DND-41 (cell line): Measurements from ENCODE around the gene LRRC59.
A peak's percentile ranks its signal among the peaks of the same experiment; 100 is the strongest.

Experiments used
- ATAC-seq: fragments of 200-7000 bp; cut with Tn5 transposase; 3 replicates; pipeline ENCODE4 v1.9.1; 2021; ENCODE audit warnings: low read depth; ENCODE audit not compliant: insufficient read depth
- DNase-seq: peaks from one replicate; pipeline ENCODE4 v3.0.0-alpha.2; 2020
- H2AFZ ChIP-seq: 2 replicates; pipeline ENCODE4 v1.6.0; 2012; ENCODE audit warnings: low read depth, low read length
- H3K27ac ChIP-seq: 2 replicates; pipeline ENCODE4 v1.5.1; 2012; ENCODE audit warnings: low read length, inconsistent platforms
- H3K27me3 ChIP-seq: fragments of 200-600 bp; sonication (generic); 2 replicates; pipeline ENCODE4 v1.6.0; 2012; ENCODE audit warnings: low read length, mild to moderate bottlenecking, inconsistent platforms; ENCODE audit not compliant: insufficient read depth, poor library complexity
- H3K36me3 ChIP-seq: 2 replicates; pipeline ENCODE4 v1.5.1; 2012; ENCODE audit warnings: low read length, inconsistent platforms; ENCODE audit not compliant: insufficient read depth
- H3K4me1 ChIP-seq: 2 replicates; pipeline ENCODE4 v1.5.1; 2012; ENCODE audit warnings: mild to moderate bottlenecking, low read length; ENCODE audit not compliant: insufficient read depth
- H3K4me2 ChIP-seq: 2 replicates; pipeline ENCODE4 v1.6.0; 2012; ENCODE audit warnings: mild to moderate bottlenecking, moderate library complexity, low read length, inconsistent platforms; ENCODE audit not compliant: insufficient read depth
- H3K4me3 ChIP-seq, 2 experiments: fragments of 200-600 bp in 1 of 2; shearing (Covaris generic) in 1 of 2; 2 replicates each; pipeline ENCODE4 v1.5.1; 2012 to 2016; ENCODE audit warnings: inconsistent platforms in 2 of 2, low read length in 2 of 2, mild to moderate bottlenecking in 2 of 2, low read depth in 1 of 2, moderate library complexity in 1 of 2
- H3K79me2 ChIP-seq: 2 replicates; pipeline ENCODE4 v1.6.0; 2012; ENCODE audit warnings: low read length, inconsistent platforms; ENCODE audit not compliant: insufficient read depth
- H3K9ac ChIP-seq: 2 replicates; pipeline ENCODE4 v1.6.0; 2012; ENCODE audit warnings: low read depth, mild to moderate bottlenecking, inconsistent platforms, low read length, moderate library complexity
- H3K9me3 ChIP-seq: 2 replicates; pipeline ENCODE4 v1.5.1; 2012; ENCODE audit warnings: low read length, moderate library complexity, mild to moderate bottlenecking, inconsistent platforms; ENCODE audit not compliant: insufficient read depth, severe bottlenecking
- H4K20me1 ChIP-seq: 2 replicates; pipeline ENCODE4 v1.6.0; 2012; ENCODE audit warnings: low read length; ENCODE audit not compliant: insufficient read depth
- EZH2 ChIP-seq: IDR thresholded peaks from 3 replicates; pipeline ENCODE4 v1.6.1; 2012; ENCODE audit warnings: borderline replicate concordance, low read depth, mild to moderate bottlenecking, moderate library complexity, low read length, inconsistent platforms; ENCODE audit not compliant: severe bottlenecking
- TF ChIP-seq, protein P1 (sequence below): IDR thresholded peaks from 2 replicates; pipeline ENCODE4 v1.5.1; 2012; ENCODE audit warnings: borderline replicate concordance, low read length, moderate library complexity, mild to moderate bottlenecking; ENCODE audit not compliant: poor library complexity, severe bottlenecking; ENCODE audit errors: extremely low read depth

Gene LRRC59

DNA sequence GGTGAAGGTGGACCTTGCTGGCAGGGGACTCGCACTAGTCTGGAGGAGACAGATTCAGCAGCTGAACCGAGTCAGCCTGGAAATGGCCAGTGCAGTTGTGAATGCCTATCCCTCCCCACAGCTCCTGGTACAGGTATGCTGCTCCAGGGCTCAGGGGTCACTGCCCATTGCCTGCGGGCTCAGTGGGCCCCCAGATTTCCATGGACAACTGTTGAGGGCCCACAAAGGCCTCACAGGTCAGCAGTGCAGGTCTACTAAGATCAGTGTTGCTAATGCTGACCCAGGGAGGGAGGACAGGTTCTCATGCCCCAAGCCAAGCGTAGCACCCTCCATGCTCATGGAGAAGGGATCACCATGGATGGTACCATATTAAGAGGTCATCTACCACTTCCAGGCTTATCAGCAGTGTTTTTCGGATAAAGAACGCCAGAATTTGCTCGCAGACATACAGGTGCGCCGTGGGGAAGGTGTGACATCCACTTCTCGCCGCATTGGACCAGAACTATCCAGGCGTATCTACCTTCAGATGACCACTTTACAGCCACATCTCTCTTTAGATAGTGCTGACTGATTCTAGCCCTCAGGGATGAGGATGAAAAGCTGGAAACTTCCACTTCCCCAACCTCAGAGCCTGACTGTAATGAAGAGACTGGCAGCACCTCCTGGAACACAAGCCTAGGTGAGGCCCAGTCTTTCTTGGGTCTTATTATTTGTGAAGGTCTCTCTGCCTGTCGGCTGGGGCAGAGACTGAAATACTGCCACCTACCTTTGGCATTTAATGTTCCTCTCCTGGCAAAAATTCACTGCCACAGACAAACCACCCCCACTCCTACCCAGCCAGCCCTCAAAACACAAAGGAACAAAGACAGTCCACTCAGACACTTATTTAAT lies 16.7 kb downstream of the LRRC59 start:
- H3K4me3 ChIP-seq = no peak overlapping the region
- TF ChIP-seq, protein P1, sequence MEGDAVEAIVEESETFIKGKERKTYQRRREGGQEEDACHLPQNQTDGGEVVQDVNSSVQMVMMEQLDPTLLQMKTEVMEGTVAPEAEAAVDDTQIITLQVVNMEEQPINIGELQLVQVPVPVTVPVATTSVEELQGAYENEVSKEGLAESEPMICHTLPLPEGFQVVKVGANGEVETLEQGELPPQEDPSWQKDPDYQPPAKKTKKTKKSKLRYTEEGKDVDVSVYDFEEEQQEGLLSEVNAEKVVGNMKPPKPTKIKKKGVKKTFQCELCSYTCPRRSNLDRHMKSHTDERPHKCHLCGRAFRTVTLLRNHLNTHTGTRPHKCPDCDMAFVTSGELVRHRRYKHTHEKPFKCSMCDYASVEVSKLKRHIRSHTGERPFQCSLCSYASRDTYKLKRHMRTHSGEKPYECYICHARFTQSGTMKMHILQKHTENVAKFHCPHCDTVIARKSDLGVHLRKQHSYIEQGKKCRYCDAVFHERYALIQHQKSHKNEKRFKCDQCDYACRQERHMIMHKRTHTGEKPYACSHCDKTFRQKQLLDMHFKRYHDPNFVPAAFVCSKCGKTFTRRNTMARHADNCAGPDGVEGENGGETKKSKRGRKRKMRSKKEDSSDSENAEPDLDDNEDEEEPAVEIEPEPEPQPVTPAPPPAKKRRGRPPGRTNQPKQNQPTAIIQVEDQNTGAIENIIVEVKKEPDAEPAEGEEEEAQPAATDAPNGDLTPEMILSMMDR = no peak
- no peak for TF ChIP-seq EZH2
- H3K4me1 ChIP-seq = peaks cover 11% of the 10 kb centered on the region
- peaks cover 93% of the 10 kb centered on the region for H3K36me3 ChIP-seq
- no peak overlapping the region for H2AFZ ChIP-seq
- H3K27me3 ChIP-seq = no peaks in the 10 kb centered on the region
- H3K9ac ChIP-seq = no peak overlapping the region
- no peak overlapping the region for H3K4me2 ChIP-seq
- peaks cover 7% of the 10 kb centered on the region; the same call in 1 of the 2 replicates for H4K20me1 ChIP-seq
- no peaks in the 10 kb centered on the region for H3K9me3 ChIP-seq
- no peak overlapping the region for H3K27ac ChIP-seq
- DNase-seq = no peak
- no peaks in the 10 kb centered on the region for H3K79me2 ChIP-seq
- peak; percentile 27; the same call in 2 of the 3 replicates for ATAC-seq

DNA sequence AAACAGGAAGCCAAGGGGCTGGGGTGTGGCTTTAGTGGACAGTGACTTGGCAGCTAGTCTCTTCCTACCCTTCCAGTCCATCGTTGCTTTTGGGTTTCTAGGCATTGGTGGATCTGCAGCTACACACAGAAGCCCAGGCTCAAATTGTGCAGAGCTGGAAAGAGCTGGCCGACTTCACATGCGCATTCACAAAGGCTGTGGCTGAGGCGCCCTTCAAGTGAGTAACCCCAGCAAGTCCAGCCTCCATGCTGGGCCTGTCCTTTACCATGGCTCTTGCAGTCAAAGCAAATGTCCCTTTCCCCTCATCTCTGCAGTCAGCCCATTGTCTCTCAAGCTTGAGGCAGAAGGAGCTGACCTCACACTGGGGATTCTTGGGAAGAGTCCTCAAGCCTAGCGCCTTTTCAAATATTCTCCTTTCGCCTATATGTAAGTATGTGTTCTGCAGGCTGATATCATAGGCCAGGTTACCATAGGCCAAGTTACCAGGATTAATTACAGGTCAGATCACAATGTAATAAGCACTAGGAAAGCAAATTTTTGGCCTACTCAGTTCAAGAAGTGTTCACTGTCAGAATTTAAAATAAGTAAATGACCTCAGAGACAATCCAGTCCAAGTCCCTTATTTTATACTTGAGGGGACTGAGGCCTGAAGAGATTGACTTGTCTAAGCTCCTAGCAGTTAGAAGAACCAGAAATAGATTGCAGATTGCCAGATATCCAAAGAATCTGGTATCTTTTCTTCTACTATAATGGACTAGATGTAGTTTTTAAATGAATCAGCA lies 17.8 kb downstream of the LRRC59 start:
- no peak overlapping the region for H3K4me2 ChIP-seq
- H2AFZ ChIP-seq = no peak overlapping the region
- H3K4me3 ChIP-seq = no peak overlapping the region
- no peak overlapping the region for H3K9ac ChIP-seq
- ATAC-seq (no peak), DNase-seq (no peak)
- H3K79me2 ChIP-seq = no peaks in the 10 kb centered on the region
- H4K20me1 ChIP-seq = peaks cover 7% of the 10 kb centered on the region; the same call in 1 of the 2 replicates
- TF ChIP-seq, protein P1 = no peak
- TF ChIP-seq EZH2 = no peak
- H3K27ac ChIP-seq = no peak overlapping the region
- peaks cover 11% of the 10 kb centered on the region for H3K4me1 ChIP-seq
- H3K9me3 ChIP-seq = no peaks in the 10 kb centered on the region
- no peaks in the 10 kb centered on the region for H3K27me3 ChIP-seq
- peaks cover 89% of the 10 kb centered on the region for H3K36me3 ChIP-seq

DNA sequence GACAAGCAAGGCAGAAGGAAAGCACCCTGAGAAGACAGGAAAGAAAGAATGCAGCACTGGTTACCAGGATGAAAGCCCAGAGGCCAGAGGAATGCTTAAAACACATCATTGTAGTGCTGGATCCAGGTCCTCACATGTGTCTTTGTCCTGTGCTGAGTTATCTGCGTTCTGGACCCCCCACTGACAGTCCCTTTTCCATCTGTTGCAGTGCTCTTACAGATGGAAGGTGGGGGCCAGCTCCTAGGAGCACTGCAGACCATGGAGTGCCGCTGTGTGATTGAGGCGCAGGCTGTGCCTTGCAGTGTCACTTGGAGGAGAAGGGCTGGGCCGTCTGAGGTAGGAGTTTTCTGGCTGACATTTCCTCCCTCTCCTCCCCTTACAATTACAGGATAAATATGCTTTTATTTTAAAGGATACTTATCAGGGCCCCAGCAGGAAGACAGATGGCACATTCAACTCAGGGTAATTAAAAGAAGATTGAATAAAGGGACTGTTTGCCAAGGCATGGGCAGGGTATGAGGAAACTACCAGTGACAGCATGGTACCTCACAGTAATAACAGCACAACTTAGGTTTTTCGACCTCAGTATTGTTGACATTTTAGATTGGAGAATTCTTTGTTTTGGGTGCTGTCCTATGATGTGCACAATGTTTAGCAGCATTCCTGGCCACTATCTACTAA lies 21.3 kb downstream of the LRRC59 start:
- no peak for TF ChIP-seq EZH2
- TF ChIP-seq, protein P1 = no peak
- ATAC-seq (no peak), DNase-seq (no peak)
- H3K36me3 ChIP-seq = peaks cover 61% of the 10 kb centered on the region
- peaks cover 2% of the 10 kb centered on the region; the same call in 1 of the 2 replicates for H4K20me1 ChIP-seq
- H2AFZ ChIP-seq = no peak overlapping the region
- H3K9me3 ChIP-seq = no peaks in the 10 kb centered on the region
- H3K79me2 ChIP-seq = peaks cover 29% of the 10 kb centered on the region
- peaks cover 36% of the 10 kb centered on the region for H3K4me1 ChIP-seq
- H3K4me3 ChIP-seq = no peak overlapping the region
- no peak overlapping the region for H3K27ac ChIP-seq
- H3K4me2 ChIP-seq = peak overlapping the region; percentile 1; the same call in 1 of the 2 replicates
- no peak overlapping the region for H3K9ac ChIP-seq
- no peaks in the 10 kb centered on the region for H3K27me3 ChIP-seq
